HepG2 (cell line): ENCODE results near the gene ECHDC1.

Experiments used
- GATAD1 ChIP-seq: IDR thresholded peaks from 2 replicates; pipeline ENCODE4 v1.6.1; 2016; ENCODE audit warnings: missing genetic modification reagents, missing compliant biosample characterization
- NFIC ChIP-seq: IDR thresholded peaks from 2 replicates; pipeline ENCODE4 v1.6.1; 2012; ENCODE audit warnings: mild to moderate bottlenecking, low read length, inconsistent platforms
- ZBTB2 ChIP-seq: sonication (generic); formaldehyde crosslinking; IDR thresholded peaks from 2 replicates; pipeline ENCODE4 v1.8.0; 2022; ENCODE audit warnings: low read depth, missing genetic modification reagents
- ZNF274 ChIP-seq: sonication (generic); formaldehyde crosslinking; IDR thresholded peaks from 2 replicates; pipeline ENCODE4 v1.5.1; 2020; ENCODE audit warnings: mild to moderate bottlenecking, missing genetic modification reagents
- ZNF350 ChIP-seq: sonication (generic); formaldehyde crosslinking; IDR thresholded peaks from 2 replicates; pipeline ENCODE4 v1.4.0; 2020; ENCODE audit warnings: mild to moderate bottlenecking, low read depth, missing genetic modification reagents, borderline replicate concordance
- ZNF75D ChIP-seq: sonication (generic); formaldehyde crosslinking; IDR thresholded peaks from 2 replicates; pipeline ENCODE4 v1.8.1; 2023; ENCODE audit warnings: missing genetic modification reagents, mild to moderate bottlenecking, borderline replicate concordance
- TF ChIP-seq, protein P1 (sequence below): sonication (generic); formaldehyde crosslinking; conservative IDR thresholded peaks from 2 replicates; pipeline ENCODE4 v1.8.1; 2023; ENCODE audit warnings: missing genetic modification reagents

GRCh38 chr6:127276331-127276730, 67.1 kb downstream of the ECHDC1 start:
- TF ChIP-seq ZNF75D, result no peak
- no peak for TF ChIP-seq ZBTB2
- TF ChIP-seq ZNF274, result no peak
- TF ChIP-seq, protein P1, sequence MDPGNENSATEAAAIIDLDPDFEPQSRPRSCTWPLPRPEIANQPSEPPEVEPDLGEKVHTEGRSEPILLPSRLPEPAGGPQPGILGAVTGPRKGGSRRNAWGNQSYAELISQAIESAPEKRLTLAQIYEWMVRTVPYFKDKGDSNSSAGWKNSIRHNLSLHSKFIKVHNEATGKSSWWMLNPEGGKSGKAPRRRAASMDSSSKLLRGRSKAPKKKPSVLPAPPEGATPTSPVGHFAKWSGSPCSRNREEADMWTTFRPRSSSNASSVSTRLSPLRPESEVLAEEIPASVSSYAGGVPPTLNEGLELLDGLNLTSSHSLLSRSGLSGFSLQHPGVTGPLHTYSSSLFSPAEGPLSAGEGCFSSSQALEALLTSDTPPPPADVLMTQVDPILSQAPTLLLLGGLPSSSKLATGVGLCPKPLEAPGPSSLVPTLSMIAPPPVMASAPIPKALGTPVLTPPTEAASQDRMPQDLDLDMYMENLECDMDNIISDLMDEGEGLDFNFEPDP, result no peak
- no peak for TF ChIP-seq ZNF350 (CRISPR knock-in tag)
- TF ChIP-seq NFIC, result no peak
- no peak for TF ChIP-seq GATAD1
